SH-SY5Y (cell line): ENCODE measurements around the gene SLX4.

Experiments used
- GATA2 ChIP-seq: IDR thresholded peaks from 2 replicates; pipeline ENCODE4 v1.6.1; 2011; ENCODE audit warnings: mild to moderate bottlenecking, low read depth, low read length
- GATA3 ChIP-seq: IDR thresholded peaks from 2 replicates; pipeline ENCODE4 v1.6.1; 2011; ENCODE audit warnings: low read depth, mild to moderate bottlenecking, low read length, moderate library complexity

- TF ChIP-seq GATA2 (no peak), GATA3 (no peak)
Measured at GRCh38 chr16:3569851-3570250, 41.6 kb downstream of the SLX4 start.
